PC-3 (cell line): ENCODE results near the gene TRIM23.

ENCODE experiments used
- CTCF ChIP-seq: fragments of 300-600 bp; sonication (generic); conservative IDR thresholded peaks from 2 replicates; pipeline ENCODE4 v1.5.1; 2017; ENCODE audit warnings: antibody characterized with exemption, low read depth, mild to moderate bottlenecking, low read length
- EZH2 ChIP-seq: fragments of 300-600 bp; sonication (generic); IDR thresholded peaks from one replicate; pipeline ENCODE4 v1.6.1; 2017; ENCODE audit warnings: antibody characterized with exemption, mild to moderate bottlenecking, low read length; ENCODE audit not compliant: unreplicated experiment
- EZH2phosphoT487 ChIP-seq: fragments of 300-600 bp; sonication (generic); IDR thresholded peaks from 2 replicates; pipeline ENCODE4 v1.6.1; 2018; ENCODE audit warnings: mild to moderate bottlenecking, antibody characterized with exemption, low read length, borderline replicate concordance

- TF ChIP-seq EZH2phosphoT487: no peak
- no peak for TF ChIP-seq EZH2
- no peak for TF ChIP-seq CTCF
Observed at GRCh38 chr5:65612298-65612907, 11.7 kb downstream of the TRIM23 start.
